HG02571 (cell line): ENCODE measurements around the gene DNAJB12.
A peak's percentile ranks its signal among the peaks of the same experiment; 100 is the strongest.
"Not testable (repeated sequence)": the region's sequence is repeated elsewhere in the genome, so short reads cannot be mapped to it uniquely, and the experiment has no call there.

ENCODE experiments used
- ATAC-seq: cut with Tn5 transposase; IDR thresholded peaks from one replicate; pipeline ENCODE4 v1.9.1; 2021; ENCODE audit warnings: mild to moderate bottlenecking, moderate library complexity; ENCODE audit not compliant: unreplicated experiment

Gene DNAJB12

GRCh38 chr10:72297281-72297804 is 57.4 kb downstream of the DNAJB12 start:
- ATAC-seq = peak; percentile 42

DNA sequence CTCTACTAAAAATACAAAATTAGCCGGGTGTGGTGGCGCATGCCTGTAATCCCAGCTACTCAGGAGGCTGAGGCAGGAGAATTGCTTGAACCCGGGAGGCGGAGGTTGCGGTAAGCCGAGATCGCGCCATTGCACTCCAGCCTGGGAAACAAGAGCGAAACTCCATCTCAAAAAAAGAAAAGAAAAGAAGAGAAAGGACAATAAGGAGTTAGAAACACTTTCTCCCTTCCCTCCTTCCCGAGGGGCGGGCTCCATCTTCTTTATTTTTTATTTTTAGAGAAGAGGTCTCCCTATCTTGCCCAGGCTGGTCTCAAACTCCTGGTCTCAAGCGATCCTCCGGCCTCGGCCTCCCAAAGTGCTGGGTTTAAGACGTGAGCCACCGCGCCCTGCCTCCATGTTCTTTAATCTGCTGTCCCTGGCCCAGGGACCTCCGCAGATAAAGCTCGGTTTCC is 57.9 kb downstream of the DNAJB12 start:
- ATAC-seq = not testable (repeated sequence)

DNA sequence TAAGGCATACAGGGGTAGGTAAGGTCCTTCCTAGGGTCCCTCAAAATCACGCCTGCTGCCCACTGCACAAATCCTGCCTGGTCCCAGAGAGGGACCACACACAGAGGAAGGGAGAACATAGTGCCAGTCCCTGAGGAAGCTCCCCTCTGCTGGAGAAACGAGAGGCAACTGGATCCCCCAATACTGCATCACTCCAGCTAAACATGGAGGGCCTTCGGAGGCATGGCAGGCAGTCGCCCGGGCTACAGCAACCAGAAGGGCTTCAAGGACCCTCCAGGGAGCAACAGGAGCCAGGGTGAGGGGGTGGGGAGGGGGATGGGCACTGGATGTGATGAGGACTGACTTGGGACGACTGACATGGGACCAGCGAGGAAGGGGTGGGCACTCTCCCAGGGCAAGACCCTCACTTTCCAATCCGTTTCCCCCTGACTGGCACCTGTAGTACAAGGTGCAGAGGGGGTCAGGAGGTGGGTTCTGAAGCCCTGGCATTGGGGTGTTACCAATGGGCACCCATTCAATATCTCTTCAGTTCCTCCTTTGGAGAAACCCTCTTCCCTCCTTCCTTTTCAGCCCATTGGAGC is 59.3 kb downstream of the DNAJB12 start:
- ATAC-seq = no peak

DNA sequence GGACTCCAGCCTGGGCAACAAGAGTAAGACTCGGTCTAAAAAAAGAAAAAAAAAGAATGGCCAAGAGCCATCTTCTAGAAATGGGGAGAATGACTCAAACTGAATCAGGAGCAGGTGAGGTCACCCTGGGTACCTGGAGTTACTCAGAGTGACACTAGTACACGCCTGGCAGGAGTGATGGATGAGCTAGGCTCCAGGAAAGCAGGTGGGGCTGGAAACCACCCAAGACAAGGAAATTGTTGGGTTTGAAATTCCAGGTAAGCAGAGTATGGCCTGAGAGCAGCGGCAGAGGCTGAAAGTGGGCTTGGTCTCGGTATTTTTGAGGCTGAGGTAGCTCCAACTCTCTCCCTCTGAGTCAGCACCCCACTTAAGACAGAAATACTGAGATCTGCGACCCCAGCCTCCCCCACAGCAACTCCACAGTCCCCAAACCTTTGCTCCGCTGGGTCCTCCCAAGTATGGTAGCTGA is 62.5 kb downstream of the DNAJB12 start:
- no peak for ATAC-seq

DNA sequence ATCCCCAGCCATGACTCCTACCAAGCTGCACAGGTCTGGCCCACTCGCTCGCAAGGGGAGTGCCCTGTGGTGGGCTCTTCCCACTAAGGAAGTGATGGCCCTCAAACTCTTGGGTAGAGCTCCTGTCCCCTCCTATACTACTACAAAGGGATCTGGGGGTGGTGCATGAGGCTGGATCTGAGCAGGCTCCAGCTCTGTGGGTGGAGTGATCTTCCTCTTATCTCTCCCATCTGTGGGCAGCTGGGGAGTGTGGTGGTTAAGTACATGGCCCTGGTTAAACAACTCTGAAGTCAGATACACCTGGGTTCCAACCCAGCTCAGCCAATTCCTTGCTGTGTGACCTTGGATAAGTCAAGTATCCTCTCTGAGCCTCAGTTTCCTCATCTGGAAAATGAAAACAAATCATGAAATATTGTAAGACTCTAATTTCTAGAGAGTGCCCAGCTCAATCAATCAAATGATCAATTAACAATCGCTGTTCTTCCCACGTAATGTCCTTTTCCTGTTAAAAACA is 63.6 kb downstream of the DNAJB12 start:
- no peak for ATAC-seq

DNA sequence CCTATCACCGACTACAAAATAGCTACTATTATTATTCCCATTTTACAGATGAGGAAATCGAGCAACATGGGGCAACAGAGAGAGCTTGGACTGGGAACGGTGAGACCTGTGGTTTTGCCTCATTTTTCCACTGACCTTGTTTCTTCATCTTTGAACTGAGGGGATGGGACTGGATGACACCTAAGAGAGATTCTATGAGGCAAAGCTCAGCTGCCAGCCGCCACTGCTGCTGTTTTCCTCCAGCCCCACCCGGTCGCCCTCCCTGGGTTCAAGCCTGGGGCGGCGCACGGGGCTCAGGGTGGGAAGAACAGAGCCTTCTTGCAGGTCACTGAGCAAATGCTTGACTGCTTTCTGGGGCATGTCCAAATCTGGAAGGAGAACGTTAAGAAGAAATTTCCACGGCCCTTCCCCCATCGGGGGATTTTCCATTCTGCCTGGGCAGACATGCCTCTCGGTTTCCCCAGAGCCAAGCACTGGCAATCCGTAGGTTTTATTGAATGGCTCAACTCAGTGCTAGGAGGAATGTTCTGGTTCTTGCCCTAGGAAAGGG is 68.7 kb downstream of the DNAJB12 start:
- no peak for ATAC-seq

- no peak for ATAC-seq
Observed at GRCh38 chr10:72283131-72283530, 71.6 kb downstream of the DNAJB12 start.
